HG02852 (cell line): ENCODE data around the gene ARMC5.
"Not testable (repeated sequence)": the region's sequence is repeated elsewhere in the genome, so short reads cannot be mapped to it uniquely, and the experiment has no call there.

Experiments used
- ATAC-seq: cut with Tn5 transposase; IDR thresholded peaks from one replicate; pipeline ENCODE4 v1.9.1; 2021; ENCODE audit warnings: mild to moderate bottlenecking, moderate library complexity; ENCODE audit not compliant: unreplicated experiment

The ARMC5 gene

DNA sequence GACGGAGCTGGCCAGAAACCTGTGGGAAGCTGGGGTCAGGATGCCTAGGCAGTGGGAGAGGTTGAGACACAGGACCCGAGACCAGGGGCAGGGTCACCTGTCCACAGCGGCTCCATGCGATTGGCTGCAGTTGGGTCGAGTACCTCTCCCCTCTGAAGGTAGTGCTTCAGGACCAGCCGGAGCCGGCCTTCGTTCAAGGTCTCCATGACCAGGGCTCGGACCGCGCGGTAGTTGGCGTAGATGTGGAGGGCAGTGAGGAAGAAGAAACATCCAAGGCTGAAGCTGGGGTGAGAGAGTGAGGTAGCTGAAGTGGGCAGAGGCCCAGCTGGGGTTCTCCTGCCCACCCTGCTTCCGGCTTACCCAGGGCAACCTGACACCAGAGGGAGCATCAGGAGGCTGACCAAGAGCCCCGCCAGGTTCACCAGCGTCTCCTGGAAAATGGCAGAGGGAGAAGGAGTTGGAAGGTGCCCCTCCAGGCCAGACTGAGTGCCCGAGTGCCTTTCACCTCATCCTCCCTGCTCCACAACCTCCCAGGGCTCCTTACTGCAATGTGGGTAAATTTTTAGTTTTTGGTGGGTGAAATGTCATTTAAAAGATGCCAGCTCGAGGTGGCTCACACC lies 34.3 kb downstream of the ARMC5 start:
- ATAC-seq = no peak

DNA sequence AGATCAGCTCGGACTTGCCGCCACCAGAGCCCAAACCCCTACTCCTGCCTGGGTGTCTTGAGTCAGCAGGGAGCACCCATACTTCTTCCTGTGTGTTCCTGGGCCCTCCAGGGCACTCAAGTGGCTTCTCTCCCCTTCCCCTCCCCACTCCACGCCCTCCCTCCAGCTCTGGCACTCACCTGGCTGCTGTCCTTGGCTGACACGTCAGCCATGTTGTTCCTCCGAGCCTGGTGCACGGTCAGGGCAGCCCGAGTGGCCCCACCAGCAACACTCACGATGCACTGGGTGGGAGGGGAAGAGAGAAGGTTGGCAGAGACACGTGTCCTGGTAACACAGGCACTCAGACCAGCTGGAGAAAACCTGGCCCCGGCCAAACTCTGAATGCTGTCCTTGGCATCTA lies 37.4 kb downstream of the ARMC5 start:
- no peak for ATAC-seq

DNA sequence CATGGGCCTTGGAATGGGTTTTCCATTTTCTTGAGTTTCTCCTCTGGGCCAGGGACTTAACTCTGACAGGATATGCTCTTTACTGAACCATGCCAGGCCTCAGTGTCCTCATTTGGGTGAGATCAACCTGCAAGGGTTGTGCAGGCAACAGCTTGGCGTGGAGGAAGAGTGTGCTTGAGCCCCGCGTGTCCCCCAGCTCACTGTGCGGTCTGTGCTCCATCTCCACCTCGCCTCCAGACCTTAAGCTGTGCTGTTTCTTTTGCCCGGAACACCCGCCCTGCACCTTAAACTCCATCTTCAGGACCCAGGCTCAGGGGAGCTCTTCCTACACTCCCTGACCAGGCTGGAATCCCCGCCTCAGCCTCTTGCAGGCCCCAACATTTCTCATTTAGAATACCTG lies 39.2 kb downstream of the ARMC5 start:
- no peak for ATAC-seq

DNA sequence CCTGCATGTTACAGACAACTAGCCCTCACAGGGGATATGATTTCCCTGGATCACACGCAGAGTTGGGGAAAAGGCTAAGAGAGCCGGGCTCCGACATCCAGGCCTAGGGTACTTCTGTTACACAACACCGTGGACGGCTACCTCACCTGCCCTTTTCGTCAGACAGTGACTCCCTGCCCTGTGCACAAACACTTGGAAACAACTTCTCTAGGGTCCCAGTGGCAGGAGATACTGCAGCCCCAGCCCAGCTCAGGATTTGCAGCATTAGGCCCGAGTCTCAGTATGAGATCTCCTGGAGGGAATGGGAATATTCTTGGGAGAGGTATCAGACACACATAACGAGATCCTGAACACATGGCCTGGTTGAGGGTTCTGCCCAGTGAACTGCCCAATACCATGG lies 40.6 kb downstream of the ARMC5 start:
- no peak for ATAC-seq

DNA sequence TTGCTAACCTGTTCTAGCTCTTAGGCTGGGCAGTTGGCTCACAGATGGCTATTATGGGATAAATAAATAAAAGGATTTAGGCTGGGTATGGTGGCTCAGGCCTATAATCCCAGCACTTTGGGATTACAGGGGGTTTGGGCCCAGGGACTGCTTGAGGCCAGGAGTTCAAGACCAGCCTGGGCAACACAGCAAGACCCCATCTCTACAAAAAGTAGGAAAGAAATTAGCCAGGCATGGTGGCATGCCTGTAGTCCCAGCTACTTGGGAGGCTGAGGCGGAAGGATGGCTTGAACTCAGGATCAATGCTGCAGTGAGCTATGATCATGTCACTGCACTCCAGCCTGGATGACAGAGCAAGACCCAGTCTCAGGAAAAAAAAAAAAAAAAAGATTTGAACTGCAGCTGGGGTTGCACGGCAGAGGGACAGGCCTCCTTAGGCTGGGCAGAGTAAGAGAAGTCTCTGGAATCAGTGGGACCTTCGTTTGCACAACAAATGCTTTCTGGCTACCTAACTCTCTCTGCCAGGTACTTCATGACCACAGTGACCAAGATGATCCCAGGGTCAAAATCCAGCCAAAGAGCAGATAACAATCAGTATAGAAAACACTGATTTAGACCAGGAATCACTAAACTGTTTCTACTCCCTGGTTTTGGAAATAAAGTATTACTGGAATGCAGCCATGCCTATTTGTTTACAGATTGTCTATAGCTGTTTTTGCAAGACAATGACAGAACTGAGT lies 42.1 kb downstream of the ARMC5 start:
- ATAC-seq = no peak

DNA sequence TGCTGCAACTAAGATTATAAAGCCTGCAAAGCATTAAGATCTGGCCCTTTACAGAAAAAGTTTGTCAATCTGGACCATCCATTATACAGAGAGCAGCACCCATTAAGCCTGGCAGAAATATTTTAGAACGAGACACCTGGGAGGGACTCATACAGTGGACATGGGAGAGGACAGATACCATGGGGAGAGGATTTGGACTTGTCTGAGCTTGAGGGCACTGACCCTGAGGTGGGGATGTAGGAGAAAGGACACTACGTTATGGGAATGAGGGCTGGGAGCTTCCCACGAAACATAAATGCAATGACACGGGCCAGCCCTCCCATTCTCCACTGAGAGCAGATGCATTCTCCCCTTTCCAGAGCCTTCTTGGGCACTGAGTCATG lies 42.7 kb downstream of the ARMC5 start:
- ATAC-seq = no peak

DNA sequence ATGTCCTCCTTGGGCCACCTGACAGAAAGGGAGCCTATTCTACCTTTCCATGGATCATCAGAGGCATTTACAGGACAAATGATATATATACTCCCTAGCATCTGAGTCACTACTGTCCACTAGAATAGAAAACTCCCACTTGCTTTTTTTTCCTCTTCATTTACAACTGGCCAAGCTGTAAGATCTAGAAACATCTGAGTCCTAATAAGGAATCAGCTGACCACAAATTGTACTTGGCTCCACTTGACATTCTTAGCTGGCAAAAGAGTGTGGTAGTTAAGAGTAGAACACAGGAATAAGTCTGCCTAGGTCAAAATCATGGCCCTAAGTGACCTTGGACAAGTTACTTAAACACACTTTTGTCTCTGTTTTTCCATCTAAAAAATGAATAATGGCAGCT lies 43.7 kb downstream of the ARMC5 start:
- no peak for ATAC-seq

DNA sequence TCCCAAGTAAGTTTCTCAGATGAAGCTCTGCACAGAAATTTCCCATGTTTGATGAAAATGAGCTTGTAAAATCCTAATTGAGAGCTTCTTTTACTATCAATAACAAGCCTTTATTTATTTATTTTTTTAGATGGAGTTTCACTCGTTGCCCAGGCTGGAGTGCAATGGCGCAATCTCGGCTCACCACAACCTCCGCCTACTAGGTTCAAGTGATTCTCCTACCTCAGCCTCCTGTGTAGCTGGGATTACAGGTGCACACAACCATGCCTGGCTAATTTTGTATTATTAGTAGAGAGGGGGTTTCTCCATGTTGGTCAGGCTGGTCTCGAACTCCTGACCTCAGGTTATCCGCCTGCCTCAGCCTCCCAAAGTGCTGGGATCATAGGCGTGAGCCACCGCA lies 44.3 kb downstream of the ARMC5 start:
- not testable (repeated sequence) for ATAC-seq

DNA sequence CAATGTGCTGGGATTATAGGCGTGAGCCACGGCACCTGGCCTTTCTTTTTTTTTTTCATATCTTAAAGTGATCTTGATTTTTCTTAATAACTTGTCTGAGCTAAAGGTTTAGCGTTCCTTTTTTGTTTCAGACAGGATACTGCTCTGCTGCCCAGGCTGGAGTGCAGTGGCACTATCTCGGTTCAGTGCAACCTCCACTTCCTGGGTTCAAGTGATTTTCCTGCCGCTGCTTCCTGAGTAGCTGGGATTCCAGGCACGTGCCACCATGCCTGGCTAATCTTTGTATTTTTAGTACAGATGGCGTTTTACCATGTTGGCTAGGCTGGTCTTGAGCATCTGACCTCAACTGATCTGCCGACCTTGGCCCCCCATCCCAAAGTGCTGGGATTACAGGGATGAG lies 44.9 kb downstream of the ARMC5 start:
- no peak for ATAC-seq

DNA sequence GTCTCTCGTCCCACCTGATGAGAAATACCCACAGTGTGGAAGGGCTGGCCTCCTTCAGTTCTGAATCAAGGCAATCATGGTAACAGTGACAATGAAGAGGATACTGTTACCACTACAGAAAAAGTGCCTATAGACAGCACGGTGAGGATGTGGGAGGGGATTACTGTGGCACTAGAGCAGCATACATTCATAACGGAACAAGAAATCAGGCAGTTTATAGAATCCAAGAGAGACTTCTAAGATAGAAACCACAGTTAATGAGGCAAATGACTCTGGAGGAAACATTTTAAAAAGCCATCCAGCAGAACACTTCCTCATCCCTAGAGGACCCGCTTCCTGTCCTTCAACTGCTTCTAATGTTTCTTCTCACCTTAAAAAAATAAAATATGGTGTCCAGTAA lies 46.2 kb downstream of the ARMC5 start:
- peak; percentile 57 for ATAC-seq

DNA sequence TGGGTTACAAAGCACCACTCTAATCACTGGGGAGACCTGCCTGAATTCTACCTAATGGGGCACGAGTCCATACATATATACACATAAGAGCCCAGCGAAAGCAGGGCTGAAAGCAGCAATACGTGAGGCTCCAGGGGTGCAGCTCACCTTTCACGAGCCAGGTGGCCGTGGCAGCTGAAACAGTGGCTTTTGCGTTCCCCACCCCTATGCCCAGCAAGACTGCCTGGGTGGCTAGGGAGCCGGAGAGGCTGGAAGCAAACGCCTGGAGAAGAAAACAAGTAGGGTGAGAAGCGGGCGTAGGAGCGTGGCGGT lies 48.3 kb downstream of the ARMC5 start:
- no peak for ATAC-seq

DNA sequence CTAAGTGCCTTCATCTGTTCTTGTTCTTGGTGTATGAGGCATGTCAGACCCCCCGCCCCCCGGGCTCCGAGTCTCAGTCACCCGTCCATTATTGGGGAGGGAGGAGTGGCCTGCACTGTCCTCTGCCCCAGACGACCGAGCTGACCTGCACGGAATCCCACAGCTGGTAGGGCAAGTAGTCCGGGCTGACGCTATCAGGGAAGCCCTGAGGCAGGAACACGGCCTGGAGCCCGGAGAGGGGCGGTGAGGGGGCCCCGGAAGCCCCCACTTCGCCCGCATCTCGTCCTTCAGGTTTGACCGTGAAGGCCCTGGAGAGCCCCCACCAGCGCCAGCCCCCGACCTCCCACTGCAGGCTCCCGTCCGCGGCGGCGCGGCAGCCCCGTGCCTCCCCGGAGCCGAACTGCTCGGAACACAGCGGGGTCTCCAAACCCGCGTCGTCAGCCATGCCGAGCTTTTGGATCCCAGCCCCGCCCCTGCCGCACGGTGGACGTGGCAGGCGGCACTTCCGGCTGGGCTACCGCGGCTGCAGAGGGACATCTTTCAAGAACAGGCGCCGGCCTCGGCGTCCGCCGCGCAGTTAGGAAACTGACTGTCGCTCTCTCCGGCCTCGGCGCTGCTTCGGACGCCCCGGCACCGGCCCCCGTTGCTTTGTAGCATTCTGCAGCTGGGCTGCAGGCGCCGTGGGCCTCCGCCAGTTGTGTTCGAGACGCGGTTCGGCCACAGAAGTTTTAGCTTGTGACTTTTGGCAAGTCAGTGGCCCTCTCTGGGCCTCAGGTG lies 48.8 kb downstream of the ARMC5 start, which contains the start of gene RUSF1:
Gene RUSF1 (minus strand): TSS at position 463 of the 777 bp plus-strand sequence. CDS start 18 bp downstream, at position 445.
- ATAC-seq = peak; percentile 87

DNA sequence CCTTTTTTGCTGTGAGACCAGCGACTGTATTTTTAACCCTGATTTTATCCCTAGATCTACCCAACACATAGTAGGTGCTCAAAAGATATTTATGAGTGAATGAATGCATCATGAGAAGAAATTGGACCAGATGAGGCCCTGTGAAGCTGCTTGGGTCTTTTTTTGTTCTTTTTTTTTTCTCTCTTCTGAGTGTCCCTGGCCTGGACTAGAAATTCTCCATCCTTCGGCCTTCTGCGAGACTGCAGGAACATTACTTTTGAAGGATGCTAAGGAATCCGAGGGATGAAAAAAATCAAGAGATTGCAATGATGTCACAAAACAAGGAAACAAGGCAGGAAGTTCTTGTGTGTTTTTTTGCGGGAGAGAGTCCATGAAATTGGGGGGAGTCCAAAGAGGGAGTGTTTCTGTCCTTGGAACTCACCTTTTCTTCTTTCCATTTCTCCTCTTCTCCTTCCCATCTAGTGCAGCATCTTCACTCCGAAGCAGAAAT lies 49.5 kb downstream of the ARMC5 start:
- no peak for ATAC-seq

DNA sequence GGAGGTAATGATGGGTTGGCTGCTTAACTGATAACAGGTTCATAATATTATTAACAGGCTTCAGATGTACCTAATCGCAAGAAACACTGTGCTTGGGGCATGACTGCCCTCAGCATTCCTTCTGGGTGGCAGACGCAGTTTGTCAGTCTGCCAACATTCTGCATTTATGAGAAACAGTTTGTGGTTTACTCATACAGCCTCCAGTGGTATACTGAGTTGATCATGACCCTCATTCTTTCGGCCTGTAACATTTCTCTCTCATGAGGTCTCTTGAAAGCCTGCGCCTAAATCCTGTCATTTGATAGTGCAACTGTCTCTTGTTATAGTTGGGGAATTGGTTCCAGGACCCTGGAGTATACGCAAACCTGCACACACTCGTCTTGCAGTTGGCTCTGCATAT lies 53.8 kb downstream of the ARMC5 start:
- no peak for ATAC-seq

DNA sequence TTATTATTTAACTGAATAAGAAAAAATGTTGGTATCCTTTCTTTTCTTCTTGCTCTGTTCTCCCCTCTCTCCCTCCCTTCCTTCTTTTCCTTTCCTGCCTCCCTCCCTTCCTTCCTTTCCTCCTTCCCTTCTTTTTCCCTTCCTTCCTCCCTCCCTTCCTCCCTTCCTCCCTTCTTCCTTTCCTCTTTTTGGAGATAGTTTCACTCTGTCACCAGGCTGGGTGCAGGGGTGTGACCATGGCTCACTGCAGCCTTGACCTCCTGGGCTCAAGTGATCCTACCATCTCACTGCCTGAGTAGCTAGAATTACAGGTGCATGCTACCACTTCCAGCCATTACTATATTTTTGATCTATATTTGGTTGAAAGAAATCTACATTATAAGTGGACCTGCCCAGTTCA lies 54.6 kb downstream of the ARMC5 start:
- no peak for ATAC-seq
